Mammary epithelial cell (primary cell): ENCODE results near the gene MUC20.

ENCODE experiments used
- EZH2 ChIP-seq: IDR thresholded peaks from 2 replicates; pipeline ENCODE4 v1.6.1; 2012; ENCODE audit warnings: low read length, inconsistent platforms, borderline replicate concordance
- TF ChIP-seq, protein P1 (sequence below), 2 donors: IDR thresholded peaks in 1 of 2; conservative IDR thresholded peaks in 1 of 2; 2 replicates each; pipeline ENCODE4 v1.5.1; 2011 to 2012; ENCODE audit warnings: inconsistent platforms in 2 of 2, low read length in 2 of 2, mild to moderate bottlenecking in 2 of 2, control low read depth in 1 of 2, low read depth in 1 of 2; ENCODE audit not compliant: insufficient read depth in 1 of 2; ENCODE audit errors: extremely low read depth in 1 of 2

DNA sequence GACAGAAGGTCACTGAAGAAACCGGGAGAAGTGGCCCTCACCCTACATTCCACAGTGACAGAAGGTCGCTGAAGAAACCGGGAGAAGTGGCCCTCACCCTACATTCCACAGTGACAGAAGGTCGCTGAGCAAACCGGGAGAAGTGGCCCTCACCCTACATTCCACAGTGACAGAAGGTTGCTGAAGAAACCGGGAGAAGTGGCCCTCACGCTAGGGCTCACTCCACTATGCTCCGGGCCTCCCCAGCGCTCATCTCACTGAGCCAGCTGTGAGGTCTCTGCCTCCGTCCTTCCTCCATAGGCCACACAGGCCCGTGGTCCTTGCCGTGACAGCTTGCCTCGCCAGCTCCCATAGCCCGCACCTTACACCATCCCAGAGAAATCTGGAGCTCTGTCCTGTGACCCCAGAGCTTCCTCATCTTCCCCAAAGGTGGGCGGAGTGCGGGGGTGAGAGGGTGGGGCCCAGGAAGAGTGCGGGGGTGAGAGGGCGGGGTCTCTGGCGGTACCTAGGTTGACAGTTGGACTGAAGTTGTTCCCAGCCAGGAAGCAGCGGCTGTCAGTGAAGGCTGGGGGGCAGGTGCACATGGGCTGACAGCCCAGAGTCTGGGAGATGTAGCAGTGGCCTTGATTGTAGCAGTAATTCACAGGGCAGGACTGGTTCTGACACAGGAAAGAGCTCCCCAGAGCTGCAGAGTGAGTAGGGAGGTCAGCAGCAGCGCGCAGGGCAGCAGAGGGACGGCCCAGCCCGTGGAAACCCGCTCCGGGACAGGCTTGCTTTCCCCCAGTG is 32.0 kb downstream of the MUC20 start:
- no peak for TF ChIP-seq EZH2
- TF ChIP-seq, protein P1, sequence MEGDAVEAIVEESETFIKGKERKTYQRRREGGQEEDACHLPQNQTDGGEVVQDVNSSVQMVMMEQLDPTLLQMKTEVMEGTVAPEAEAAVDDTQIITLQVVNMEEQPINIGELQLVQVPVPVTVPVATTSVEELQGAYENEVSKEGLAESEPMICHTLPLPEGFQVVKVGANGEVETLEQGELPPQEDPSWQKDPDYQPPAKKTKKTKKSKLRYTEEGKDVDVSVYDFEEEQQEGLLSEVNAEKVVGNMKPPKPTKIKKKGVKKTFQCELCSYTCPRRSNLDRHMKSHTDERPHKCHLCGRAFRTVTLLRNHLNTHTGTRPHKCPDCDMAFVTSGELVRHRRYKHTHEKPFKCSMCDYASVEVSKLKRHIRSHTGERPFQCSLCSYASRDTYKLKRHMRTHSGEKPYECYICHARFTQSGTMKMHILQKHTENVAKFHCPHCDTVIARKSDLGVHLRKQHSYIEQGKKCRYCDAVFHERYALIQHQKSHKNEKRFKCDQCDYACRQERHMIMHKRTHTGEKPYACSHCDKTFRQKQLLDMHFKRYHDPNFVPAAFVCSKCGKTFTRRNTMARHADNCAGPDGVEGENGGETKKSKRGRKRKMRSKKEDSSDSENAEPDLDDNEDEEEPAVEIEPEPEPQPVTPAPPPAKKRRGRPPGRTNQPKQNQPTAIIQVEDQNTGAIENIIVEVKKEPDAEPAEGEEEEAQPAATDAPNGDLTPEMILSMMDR (conservative IDR thresholded peaks at IDR 0.05 in 1 of 2, IDR thresholded peaks at IDR 0.05 in 1 of 2; ENCODE audit: extremely low read depth in 1 of 2, insufficient read depth in 1 of 2, low read depth in 1 of 2, low read length in 2 of 2): no peak
